Liver (tissue), 9 donors: ENCODE measurements around the gene PLCXD3. TPM values are rescaled to one million over a fixed set of nuclear protein-coding genes. Genes with fewer than 3 reads are reported as not detected.

Experiments
- DNase-seq: peaks from one replicate; pipeline ENCODE4 v3.0.0-alpha.2; 2017; ENCODE audit warnings: low spot score
- H3K27ac ChIP-seq, 2 donors: one replicate each; pipeline ENCODE4 v1.7.0; 2013; ENCODE audit warnings: inconsistent platforms in 2 of 2, low read length in 2 of 2, control low read depth in 1 of 2, low read depth in 1 of 2, mild to moderate bottlenecking in 1 of 2
- H3K27me3 ChIP-seq, 4 donors: one replicate each; pipeline versions ENCODE4 v1.6.1 to v1.7.0; 2013; ENCODE audit warnings: low read length in 3 of 4, inconsistent platforms in 1 of 4, mild to moderate bottlenecking in 1 of 4, moderate library complexity in 1 of 4; ENCODE audit not compliant: control insufficient read depth in 4 of 4, insufficient read depth in 4 of 4
- H3K36me3 ChIP-seq, 4 donors: one replicate each; pipeline versions ENCODE4 v1.6.1 to v1.7.0; 2013; ENCODE audit warnings: low read length in 3 of 4, mild to moderate bottlenecking in 3 of 4, low read depth in 1 of 4, moderate library complexity in 1 of 4; ENCODE audit not compliant: control insufficient read depth in 4 of 4, insufficient read depth in 3 of 4
- H3K4me1 ChIP-seq, 4 donors: one replicate each; pipeline versions ENCODE4 v1.6.1 to v1.7.0; 2013; ENCODE audit warnings: low read length in 3 of 4, mild to moderate bottlenecking in 3 of 4, moderate library complexity in 1 of 4; ENCODE audit not compliant: control insufficient read depth in 4 of 4, insufficient read depth in 4 of 4
- H3K4me3 ChIP-seq, 3 donors: one replicate each; pipeline versions ENCODE4 v1.6.1 to v1.7.0; 2013; ENCODE audit warnings: low read length in 3 of 3, control low read depth in 1 of 3, low read depth in 1 of 3, mild to moderate bottlenecking in 1 of 3
- H3K9ac ChIP-seq, 2 donors: one replicate each; pipeline ENCODE4 v1.7.0; 2013; ENCODE audit warnings: low read length in 2 of 2, mild to moderate bottlenecking in 2 of 2, moderate library complexity in 2 of 2, control low read depth in 1 of 2, low read depth in 1 of 2
- H3K9me3 ChIP-seq, 4 donors: one replicate each; pipeline versions ENCODE4 v1.6.1 to v1.7.0; 2013; ENCODE audit warnings: low read length in 3 of 4; ENCODE audit not compliant: control insufficient read depth in 4 of 4
- ATF3 ChIP-seq: IDR thresholded peaks from 2 replicates; pipeline ENCODE4 v1.6.1; 2016; ENCODE audit warnings: antibody characterized with exemption
- EGR1 ChIP-seq, 2 donors: IDR thresholded peaks; 2 replicates each; pipeline ENCODE4 v1.6.1; 2016 to 2018; ENCODE audit warnings: antibody characterized with exemption in 2 of 2, low read depth in 2 of 2
- FOXA1 ChIP-seq: IDR thresholded peaks from 2 replicates; pipeline ENCODE4 v1.6.1; 2016; ENCODE audit warnings: antibody characterized with exemption
- FOXA2 ChIP-seq: IDR thresholded peaks from 2 replicates; pipeline ENCODE4 v1.6.1; 2016; ENCODE audit warnings: antibody characterized with exemption
- GABPA ChIP-seq, 2 donors: IDR thresholded peaks in 1 of 2; conservative IDR thresholded peaks in 1 of 2; 2 replicates each; pipeline ENCODE4 v1.6.1; 2016; ENCODE audit warnings: antibody characterized with exemption in 2 of 2, mild to moderate bottlenecking in 1 of 2, moderate library complexity in 1 of 2
- HNF4A ChIP-seq, 2 donors: conservative IDR thresholded peaks; 2 replicates each; pipeline ENCODE4 v1.6.1; 2016; ENCODE audit warnings: antibody characterized with exemption in 2 of 2, mild to moderate bottlenecking in 2 of 2
- HNF4G ChIP-seq: IDR thresholded peaks from 2 replicates; pipeline ENCODE4 v1.6.1; 2016; ENCODE audit warnings: antibody characterized with exemption
- JUND ChIP-seq, 2 donors: IDR thresholded peaks; 2 replicates each; pipeline ENCODE4 v1.6.1; 2016; ENCODE audit warnings: antibody characterized with exemption in 2 of 2
- MAX ChIP-seq: IDR thresholded peaks from 2 replicates; pipeline ENCODE4 v1.6.1; 2016; ENCODE audit warnings: antibody characterized with exemption
- NR2F2 ChIP-seq: IDR thresholded peaks from 2 replicates; pipeline ENCODE4 v1.6.1; 2016; ENCODE audit warnings: antibody characterized with exemption
- RAD21 ChIP-seq, 2 donors: IDR thresholded peaks; 2 replicates each; pipeline ENCODE4 v1.6.1; 2016; ENCODE audit warnings: antibody characterized with exemption in 2 of 2, mild to moderate bottlenecking in 2 of 2
- REST ChIP-seq: IDR thresholded peaks from 2 replicates; pipeline ENCODE4 v1.6.1; 2016; ENCODE audit warnings: antibody characterized with exemption, mild to moderate bottlenecking
- RXRA ChIP-seq, 2 donors: IDR thresholded peaks; 2 replicates each; pipeline ENCODE4 v1.6.1; 2017 to 2018; ENCODE audit warnings: antibody characterized with exemption in 2 of 2, mild to moderate bottlenecking in 1 of 2
- SP1 ChIP-seq: IDR thresholded peaks from 2 replicates; pipeline ENCODE4 v1.6.1; 2018; ENCODE audit warnings: antibody characterized with exemption, mild to moderate bottlenecking
- TAF1 ChIP-seq: conservative IDR thresholded peaks from 2 replicates; pipeline ENCODE4 v1.6.1; 2016; ENCODE audit warnings: antibody characterized with exemption, mild to moderate bottlenecking
- YY1 ChIP-seq: IDR thresholded peaks from 2 replicates; pipeline ENCODE4 v1.6.1; 2016; ENCODE audit warnings: antibody characterized with exemption, mild to moderate bottlenecking
- ZBTB33 ChIP-seq: IDR thresholded peaks from 2 replicates; pipeline ENCODE4 v1.6.1; 2016; ENCODE audit warnings: antibody characterized with exemption
- WGBS: extraction: QIAGEN DNeasy Blood & Tissue Kit; methylation state at CpG from one replicate; pipeline ENCODE4 v1.1.7; 2013; 5-methylcytosine and 5-hydroxymethylcytosine counted together
- polyA plus RNA-seq, 2 donors: library from polyadenylated mRNA; stranded (reverse) in 1 of 2; unstranded in 1 of 2; fragments of 200-250 nt in 1 of 2; fragments of >200 nt in 1 of 2; fragmentation: Nextera tagmentation in 1 of 2; extraction: Ambion mirVana in 1 of 2; gene quantifications; one replicate each; pipeline versions ENCODE4 v1.2.1 to v1.2.3, GENCODE V29; 2013 to 2015
- total RNA-seq, 2 donors: library from RNA; depleted of rRNA; stranded (reverse); fragments of >200 nt; gene quantifications; one replicate each; pipeline ENCODE4 v1.2.3, GENCODE V29; 2014
- TF ChIP-seq, protein P1 (sequence below): fragments of 150-350 bp; IDR thresholded peaks from 2 replicates; pipeline ENCODE4 v1.5.1; 2017; ENCODE audit warnings: improper control_type of control experiment, low read depth, low read length; ENCODE audit not compliant: missing input control
- donor health status: healthy.
- donor health status: healthy.
- donor health status: healthy.
- donor health status: healthy.
- donor health status: healthy.

Gene PLCXD3
- total and polyA plus RNA-seq, 4 donors = 0.05 to 2.4 (median 0.58) TPM

DNA sequence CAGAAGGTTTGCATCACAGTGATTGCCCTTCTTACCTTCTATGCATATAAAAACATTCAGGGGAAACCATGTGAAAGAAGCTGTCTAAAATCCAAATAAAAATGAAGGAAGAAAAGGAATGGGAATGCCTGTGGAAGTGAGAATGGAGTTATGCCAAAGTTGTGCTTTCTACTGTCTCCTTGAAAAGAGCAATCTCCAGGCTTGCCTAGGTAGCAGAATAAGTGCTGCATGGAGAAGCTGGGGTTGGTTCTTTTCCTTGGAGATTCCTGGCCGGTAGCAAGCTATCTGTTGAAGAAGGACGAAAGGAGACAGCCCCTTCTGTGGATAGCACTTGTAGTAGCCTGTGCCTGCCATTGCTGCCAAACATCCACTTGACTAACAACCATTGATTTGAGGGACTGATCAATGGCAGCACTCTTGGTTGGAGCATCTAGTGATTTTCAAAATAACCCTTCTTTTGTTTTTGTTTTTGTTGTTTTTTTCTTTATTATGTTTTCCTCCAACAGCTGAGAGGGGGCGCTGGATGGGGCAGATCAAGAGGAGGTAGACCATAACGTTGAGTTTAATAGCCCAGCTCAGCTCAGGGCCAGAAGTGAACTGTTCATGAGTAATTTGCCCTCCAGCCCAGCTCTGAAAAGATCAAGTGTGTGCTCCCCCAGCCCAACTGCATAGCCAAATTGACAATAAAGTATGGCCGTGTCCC is 1.6 kb downstream of the PLCXD3 start:
- Histone ChIP-seq H3K27ac (no peak overlapping the region), H3K9me3 (no peaks in the 10 kb centered on the region), H3K36me3 (no peaks in the 10 kb centered on the region), H3K27me3 (peaks cover 0 to 10% (median 2%) of the 10 kb centered on the region in 4 donors), H3K9ac (no peak overlapping the region), H3K4me3 (no peak overlapping the region), H3K4me1 (peaks cover 2 to 11% (median 8%) of the 10 kb centered on the region in 4 donors)
- no peak for DNase-seq
- no peak for TF ChIP-seq MAX
- no peak for TF ChIP-seq HNF4A (conservative IDR thresholded peaks at IDR 0.05)
- no peak for TF ChIP-seq RAD21 (IDR thresholded peaks at IDR 0.05)
- TF ChIP-seq GABPA (IDR thresholded peaks at IDR 0.05 in 1 of 2, conservative IDR thresholded peaks at IDR 0.05 in 1 of 2) = no peak
- no peak for TF ChIP-seq TAF1
- TF ChIP-seq REST = no peak
- no peak for TF ChIP-seq HNF4G
- TF ChIP-seq FOXA2 = no peak
- TF ChIP-seq JUND (IDR thresholded peaks at IDR 0.05) = no peak
- no peak for TF ChIP-seq FOXA1
- no peak for TF ChIP-seq NR2F2
- no peak for TF ChIP-seq EGR1 (IDR thresholded peaks at IDR 0.05; ENCODE audit: low read depth in 2 of 2)
- TF ChIP-seq RXRA (IDR thresholded peaks at IDR 0.05) = no peak
- TF ChIP-seq, protein P1, sequence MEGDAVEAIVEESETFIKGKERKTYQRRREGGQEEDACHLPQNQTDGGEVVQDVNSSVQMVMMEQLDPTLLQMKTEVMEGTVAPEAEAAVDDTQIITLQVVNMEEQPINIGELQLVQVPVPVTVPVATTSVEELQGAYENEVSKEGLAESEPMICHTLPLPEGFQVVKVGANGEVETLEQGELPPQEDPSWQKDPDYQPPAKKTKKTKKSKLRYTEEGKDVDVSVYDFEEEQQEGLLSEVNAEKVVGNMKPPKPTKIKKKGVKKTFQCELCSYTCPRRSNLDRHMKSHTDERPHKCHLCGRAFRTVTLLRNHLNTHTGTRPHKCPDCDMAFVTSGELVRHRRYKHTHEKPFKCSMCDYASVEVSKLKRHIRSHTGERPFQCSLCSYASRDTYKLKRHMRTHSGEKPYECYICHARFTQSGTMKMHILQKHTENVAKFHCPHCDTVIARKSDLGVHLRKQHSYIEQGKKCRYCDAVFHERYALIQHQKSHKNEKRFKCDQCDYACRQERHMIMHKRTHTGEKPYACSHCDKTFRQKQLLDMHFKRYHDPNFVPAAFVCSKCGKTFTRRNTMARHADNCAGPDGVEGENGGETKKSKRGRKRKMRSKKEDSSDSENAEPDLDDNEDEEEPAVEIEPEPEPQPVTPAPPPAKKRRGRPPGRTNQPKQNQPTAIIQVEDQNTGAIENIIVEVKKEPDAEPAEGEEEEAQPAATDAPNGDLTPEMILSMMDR = no peak
- no peak for TF ChIP-seq ATF3
- no peak for TF ChIP-seq YY1
- no peak for TF ChIP-seq ZBTB33
- no peak for TF ChIP-seq SP1
- 38% methylated on average over 5 of the region's 5 CpGs for WGBS
